NCI-H1930 (cell line): ENCODE measurements around the gene HHATL.

Source experiments
- DNase-seq, 2 experiments: peaks; one replicate each; lab custom pipeline; 2025; lab: John Stamatoyannopoulos, UW

HHATL gene

DNA sequence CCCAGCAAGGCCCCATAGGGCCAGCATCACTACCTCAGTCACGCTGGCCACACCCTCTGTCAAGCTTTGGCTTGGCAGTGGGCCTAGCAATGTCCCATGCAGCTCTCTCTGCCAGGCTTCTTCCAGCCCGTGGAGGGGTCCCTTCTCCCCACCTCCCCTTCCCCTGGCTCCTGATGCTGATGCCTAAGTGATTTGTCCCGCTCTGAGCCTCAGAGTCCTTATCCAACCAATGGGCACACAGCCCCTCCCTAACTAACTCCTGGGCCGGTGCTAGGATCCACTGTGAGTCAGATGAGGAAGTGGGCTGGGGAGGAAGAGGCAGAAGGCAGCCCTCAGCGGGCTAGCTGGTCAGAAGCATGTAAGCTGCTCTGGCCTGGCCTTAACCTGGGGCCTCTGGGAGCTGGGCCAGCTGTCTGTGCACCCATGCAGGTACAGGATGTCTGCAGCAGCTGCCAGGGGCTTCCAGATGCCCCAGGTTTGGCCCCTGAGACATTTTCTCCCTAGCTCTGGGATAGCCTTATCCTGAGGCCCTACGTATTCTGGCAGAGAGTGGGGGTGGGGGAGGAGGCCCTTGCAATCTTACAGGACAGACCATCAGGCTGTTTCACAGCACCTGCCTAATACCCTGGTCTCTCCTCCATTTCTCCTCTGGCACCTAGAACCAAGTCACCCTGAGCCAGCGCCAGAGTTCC lies 49.8 kb downstream of the HHATL start:
- no peak for DNase-seq

DNA sequence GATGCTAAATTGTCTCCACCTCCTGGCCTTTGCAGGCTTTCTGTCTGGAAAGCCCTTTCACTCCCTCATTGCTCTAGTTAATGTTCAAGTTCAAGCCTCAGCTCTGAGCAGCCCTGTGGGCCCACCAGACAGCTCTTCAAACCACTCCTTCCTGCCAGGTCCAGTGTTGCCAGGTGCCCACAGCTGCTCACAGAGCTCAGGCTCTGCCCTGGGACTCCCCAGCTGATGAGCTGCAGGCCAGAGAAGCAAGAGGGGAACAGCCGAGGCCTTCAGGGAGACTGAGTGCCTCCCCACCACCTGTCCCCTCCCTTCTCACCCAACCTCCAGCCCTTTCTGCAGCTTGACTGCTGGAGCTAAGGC lies 50.4 kb downstream of the HHATL start:
- DNase-seq = no peak

DNA sequence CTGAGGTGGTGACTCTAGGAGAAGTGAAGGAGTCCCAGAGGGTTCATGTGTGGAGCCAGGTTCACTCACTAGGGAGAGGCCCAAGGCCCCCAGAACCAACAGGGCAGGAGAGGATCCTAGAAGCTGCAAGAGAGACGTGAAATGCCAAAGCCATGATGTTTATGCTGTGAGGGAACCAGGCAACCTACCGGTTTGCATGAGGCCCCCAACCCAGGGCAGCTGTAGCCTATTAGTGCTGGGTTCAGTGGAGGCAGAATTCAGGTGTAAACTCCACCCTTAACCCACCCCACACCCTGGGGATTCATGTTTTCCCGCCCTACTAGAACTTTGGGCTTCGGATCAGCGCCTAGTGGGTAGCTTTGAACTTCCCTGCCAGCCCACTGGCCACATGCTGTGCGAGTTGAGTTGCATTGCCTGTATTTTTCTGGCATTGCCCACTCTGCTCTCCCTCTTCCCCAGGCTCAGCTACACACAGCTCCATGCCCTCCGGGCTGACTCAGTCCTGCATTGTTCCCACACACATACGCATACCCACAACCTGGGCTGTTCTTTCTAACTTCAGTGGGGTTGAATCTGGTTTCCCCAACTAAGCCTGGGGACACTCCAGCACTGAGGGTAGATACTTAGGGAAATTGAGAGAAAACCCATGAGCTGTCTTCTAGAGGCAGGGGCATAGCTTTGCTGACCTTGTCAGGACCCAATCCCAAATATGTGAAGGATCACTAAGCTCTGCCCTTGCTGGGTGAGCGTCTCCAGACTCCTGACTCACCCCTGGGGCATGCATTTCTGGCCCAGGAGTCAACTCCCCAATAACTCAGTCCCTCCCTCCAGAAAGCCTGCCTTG lies 51.1 kb downstream of the HHATL start:
- no peak for DNase-seq

DNA sequence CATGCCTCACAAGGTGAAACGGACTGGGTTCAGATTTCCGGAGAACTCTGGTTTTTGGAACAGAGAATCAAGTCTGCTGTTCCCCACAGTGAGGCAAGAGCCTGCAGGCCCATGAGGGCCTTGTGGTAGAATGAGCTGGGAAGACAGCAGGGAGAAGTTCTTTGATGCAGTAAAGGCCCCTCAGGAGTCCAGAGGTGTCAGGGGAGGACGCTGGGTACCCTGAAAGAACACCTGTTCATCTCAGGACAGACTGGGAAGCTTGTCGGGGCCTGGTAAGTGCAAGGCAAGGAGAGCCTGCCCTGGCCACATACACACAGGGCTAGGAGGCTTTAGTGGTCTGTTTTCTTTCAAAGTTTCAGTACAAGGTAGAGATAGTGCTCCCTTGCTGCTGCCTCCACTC lies 52.8 kb downstream of the HHATL start:
- no peak for DNase-seq

DNA sequence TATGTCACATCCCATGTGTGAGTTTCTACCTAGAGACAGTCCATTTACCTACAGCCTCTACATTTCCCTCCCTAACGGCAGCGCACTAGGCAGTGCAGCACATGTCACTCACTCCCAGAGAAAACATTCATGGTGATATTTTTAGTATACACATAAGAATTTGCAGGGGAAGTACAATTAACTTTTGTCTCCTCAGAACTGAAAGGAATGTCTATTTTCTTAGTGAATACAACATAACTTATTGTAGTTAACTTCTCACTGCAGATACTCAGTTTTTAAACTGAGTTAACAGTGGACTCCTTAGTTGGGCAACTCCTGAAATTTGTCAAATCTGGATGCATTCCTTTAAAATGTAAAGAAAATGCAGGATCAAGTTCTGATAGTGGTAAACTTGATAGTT lies 53.6 kb downstream of the HHATL start:
- no peak for DNase-seq

DNA sequence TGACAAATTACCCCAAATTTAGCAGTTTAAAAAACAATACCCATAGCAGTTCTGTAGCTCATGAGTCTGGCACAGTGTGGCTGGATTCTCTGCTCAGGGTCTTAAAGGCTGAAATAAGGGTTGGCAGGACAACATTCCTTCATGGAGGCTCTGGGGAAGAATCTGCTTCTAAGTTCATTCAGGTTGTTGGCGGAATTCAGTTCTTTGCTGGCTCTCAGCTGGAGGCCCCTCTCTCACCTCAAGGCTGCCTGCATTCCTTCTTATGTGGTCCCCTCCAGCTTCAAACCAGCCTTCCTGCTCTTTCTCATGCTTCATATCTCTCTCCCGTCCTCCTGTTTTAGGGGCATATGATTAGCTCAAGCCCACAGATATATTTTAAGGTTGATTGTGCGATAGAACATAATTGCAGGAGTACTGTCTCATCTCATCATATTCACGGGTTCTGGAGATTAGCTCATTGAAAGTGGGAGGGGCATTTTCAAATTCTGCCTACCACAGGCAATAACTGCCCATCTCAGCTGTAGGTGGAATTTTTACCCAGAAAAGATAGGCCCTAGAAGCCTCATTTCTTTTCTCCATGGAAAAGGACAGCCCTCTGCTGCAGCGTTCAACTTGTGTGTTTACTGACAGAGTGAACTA lies 54.7 kb downstream of the HHATL start:
- DNase-seq = no peak
